Activated T-helper 1 cell treated with anti-CD3 and anti-CD28 coated beads, Interleukin-2, amount 50 U/mL, for 16 hours (primary cell): ENCODE results near the gene MST1.

ENCODE experiments used
- DNase-seq, 2 donors: peaks; one replicate each; pipeline ENCODE4 v3.0.0-alpha.2; 2020; ENCODE audit warnings: low read depth in 1 of 2, low spot score in 1 of 2

Gene MST1

GRCh38 chr3:49638445-49638844 is 50.8 kb downstream of the MST1 start:
- no peak for DNase-seq

GRCh38 chr3:49636883-49637609 is 52.2 kb downstream of the MST1 start:
- no peak for DNase-seq

GRCh38 chr3:49634736-49635135 is 54.5 kb downstream of the MST1 start:
- DNase-seq = no peak
